HTR-8/SVneo (cell line): Measurements from ENCODE around the gene NPB.

Source experiments
- DNase-seq: peaks from one replicate; pipeline ENCODE4 v3.0.0; 2011; ENCODE audit warnings: low spot score, mixed read lengths; ENCODE audit not compliant: insufficient read length
- FAIRE-seq: peaks from 2 replicates; lab custom pipeline; 2011; peaks lifted over from hg19 to GRCh38; lab: Jason Lieb, UNC

The NPB gene

DNA sequence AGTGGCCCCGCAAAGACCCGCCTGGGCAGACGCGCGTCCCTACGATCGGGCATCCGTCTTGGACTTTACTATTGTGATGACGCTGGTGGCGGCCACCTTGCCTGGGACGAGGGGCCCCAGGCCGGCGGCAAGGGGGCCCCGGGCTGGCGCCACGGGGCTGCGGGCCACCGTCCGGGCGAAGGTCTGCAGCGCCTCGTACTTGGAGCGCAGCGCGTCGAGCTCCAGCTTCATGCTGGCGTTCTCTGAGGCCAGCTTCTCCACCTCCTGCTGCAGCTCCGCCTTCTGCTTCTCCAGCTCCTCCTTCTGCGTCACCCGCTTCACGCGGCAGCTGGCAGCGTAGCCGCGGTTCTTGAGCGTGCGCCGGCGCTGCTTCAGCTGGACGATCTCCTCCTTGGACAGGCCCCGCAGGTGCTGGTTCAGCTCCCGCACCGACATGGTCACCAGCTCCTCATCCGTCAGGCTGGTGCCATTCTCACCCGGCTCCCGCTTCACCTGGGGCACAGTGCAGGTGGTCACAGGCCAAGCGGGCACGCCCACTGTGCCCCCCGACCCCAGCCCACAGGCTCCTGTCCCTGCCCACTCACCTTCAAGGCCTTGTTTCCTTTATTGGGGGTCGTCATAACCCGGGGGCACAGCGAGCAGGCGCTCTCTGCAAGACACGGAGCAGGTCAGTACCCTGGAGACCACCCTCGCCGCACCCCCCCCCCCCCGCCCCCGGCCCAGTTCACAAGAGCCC, 20.7 kb downstream of the NPB start:
- FAIRE-seq, result no peak
- no peak for DNase-seq

DNA sequence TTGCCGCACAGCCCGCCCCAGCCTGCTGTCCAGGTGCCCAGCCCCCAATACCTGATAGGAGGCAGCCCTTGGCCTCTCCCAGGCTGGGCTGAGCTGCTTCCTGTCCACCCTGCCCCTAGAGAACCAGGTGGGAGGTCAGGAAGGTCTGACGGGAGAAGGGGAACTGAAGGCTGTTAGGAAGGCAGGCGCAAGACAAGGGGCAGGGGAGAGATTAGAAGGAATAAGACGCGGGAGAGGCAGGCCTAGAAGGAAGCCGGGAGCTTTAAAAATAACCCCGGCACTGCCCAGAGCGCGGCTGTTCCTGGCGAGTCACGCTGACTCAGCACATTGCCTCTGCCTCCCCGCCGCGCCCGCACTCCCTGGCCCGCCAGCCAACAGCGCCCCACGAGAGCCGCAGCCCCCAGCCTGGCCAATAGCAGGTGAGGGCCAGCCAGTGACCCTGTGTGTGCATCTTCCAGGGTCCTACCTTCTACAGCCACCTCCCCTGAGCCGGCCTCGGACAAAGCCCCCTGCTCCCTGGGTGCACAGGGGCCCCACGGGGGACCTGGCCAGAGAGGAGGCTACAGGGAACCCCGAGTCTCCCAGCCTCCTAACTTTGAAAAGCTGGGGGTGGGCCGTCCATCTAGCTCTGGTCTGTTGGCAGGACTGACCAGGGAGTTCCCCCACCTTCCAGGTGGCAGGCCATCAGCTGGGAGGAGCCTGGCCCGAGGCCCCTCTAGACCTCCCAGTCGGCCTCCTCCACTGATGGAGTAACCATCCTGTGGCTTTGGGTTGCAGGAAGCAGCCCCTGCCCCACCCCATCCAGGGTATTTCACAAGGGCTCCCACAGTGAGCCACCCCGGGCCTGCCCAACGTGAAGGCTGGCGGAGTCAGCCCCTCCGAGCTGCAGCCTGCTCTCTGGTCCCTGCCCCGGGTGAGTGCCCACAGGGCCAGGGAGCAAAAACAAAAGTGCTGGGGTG, 21.5 kb downstream of the NPB start:
- FAIRE-seq, result no peak

DNA sequence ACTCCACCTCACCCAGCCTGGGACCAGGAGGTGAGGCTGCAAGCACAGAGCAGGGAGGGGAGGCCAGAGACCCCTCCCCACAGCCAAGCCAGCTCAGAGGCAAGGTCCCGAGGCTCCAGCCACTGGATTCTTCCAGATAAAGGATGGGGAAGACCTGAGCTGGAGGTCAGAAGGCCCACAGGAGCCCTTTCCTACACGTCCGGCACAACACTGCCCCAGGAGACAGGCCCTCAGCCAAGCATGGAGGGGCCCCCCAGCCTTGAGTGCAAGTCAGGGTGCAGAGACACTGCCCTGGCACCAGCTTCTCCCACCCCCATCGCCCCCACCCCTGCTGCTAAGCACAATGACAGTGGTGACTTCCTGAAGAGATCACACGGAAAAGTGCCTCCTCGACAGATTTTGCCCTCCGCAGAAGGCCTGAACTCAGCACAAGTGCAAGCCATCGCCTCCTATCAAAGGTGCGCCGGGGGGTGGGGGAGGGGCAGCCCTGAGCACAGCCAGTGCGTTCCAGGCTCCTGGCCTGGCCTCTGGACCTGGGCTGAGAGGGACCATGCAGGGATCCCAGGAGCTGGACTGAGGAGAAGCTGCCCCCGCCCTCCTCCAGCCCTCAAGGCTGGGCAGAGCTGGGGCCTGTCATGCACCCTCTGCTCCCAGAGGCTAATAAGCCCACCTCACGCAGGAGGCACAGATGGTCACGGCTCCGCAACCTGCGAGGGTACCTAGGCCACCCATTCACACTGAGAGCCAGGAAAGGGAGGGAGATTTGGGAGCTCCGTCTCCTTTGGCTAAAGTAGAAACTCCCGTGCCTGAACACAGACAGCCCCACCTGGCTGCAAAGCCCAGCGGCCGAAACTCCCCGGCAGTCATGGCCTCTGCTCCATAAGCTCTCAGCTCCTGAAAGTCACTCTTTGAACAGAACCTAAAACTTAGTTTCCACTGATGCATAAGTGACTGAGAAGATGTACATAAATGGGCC, 22.8 kb downstream of the NPB start:
- DNase-seq (no peak), FAIRE-seq (no peak)

More for the DNA sequence above, 21.5 kb downstream of the NPB start:
- no peak for DNase-seq

DNA sequence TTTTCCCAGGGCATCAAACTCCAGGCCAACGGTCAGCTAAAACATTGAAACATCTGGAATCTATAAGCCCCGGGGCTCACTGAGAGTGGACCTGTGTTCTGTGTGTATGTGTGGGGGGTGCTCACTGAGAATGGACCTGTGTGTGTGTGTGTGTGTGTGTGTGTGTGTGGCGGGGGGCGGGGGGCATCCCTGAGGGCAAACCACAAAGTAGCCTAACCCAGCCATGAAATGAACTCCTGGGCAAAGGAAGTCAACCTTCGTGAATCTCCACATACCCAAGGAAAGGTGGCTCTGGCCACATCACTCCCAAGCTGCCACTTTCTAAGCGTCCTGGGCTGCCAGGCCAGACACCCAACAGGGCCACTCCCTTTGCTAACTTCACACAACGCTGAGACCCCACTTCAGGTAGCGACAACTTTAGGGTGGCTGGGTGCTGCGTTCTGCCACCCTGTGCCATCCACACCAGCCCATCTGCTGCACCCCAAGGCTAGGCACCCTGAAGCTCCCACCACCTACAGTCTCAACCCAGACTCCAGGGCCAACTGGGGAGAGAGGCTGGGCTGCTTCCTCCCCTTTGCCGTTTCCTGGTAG, 23.9 kb downstream of the NPB start:
- no peak for FAIRE-seq
- no peak for DNase-seq

DNA sequence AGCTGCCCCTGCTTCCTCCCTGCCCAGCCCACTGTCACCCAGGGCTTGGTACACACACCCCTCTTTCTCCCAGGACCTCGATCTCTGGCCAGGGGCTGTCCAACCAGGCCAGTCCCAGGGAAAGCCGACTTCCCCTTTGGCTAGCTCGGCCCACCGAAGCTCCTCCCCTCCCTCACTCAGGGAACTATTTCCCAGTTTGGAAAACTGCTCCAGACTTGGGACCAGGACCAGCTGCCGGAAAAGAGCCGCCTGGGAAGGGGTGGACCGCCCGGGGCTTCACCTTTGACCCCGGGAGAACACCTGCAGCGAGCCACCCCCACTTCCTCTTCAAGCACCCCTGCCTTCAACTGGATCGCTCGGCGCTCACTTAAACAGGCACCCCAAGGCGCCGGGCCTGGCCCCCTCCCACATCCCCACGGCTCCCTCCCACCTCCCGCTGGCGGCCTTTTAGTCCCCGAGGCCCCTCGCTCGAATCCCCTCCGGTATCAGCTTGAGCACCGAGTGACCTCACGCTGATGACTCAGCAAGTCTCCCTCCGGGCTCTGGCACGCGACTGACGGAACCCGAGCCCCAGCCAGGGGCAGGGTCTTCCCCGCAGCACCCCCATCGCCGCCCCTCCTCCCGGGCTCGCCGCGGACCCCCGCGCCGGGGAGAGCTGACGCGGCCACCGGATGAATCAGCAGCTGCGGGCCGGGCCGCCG, 24.6 kb downstream of the NPB start:
- FAIRE-seq, result peak; percentile 84
- peak; percentile 75 for DNase-seq

DNA sequence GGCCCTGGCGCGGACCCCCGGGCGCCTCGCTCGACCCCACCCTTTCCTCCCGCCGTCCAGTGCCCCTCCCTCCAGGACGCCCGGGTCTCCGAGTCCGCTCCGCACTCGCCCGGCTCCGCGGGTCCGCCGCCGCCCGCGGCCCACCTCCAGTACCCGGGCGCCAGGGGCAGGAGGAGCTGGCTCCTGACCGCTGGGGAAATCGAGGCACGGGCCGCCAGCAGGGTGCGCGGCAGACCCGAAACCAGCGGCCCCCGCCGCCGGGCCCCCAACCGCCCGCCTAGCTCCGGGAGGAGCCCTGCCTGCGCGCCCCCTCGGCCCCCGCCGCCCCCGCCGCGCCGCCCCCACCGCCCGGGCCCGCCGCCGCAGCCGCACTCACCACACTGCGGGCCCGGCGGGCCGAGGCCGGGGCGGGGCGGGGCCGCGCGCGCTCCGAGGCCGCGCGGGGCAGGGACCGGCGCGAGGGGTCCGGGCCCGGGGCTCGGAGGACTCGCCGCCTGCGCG, 25.2 kb downstream of the NPB start:
- DNase-seq (no peak), FAIRE-seq (no peak)

DNA sequence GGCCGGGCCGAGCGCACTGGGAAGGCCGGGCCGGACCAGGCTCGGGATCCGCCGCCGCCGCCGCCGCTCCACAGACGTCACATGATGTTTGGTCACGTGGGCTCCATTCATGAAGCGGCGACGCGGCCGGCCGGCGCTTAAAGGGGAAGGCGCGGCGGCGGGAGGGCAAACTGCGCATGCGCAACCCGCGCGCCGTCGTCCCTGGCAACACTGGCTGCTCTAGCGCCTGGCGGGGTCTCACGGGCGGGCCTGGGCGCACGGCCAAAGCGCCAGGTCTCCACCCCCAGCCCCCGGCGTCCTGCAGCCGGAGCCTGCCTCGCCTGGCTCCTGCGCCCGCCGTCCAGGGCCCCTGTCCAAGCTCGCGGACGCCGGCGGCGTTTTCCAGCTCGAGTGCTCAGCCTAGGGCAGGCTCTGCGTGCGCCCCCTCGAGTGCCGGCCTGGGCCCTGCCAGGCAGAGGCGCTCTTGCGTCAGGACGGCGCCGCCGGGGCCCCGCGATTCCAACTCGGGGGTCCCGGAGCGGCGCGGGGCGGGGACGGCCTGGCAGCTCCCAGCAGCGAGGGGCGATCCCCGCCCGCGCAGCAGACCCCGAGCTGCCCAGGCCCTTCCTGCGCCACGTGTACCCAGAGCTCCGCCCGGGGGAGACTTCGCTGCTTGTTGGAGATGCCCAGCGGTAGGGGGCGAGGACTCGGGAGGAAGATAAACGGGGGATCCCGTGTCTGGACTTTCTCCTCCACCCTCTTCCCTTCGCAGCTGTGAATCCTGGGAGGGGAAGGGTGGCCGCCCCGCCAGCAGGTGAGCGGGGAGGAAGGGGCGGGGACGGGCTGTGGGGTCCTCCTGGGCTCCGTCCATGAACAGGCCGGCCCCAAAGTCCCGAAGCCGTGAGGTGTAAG, 25.9 kb downstream of the NPB start, which contains the start of gene MAFG:
Gene MAFG (minus strand): TSS at position 83 of the 891 bp plus-strand sequence. CDS start 4,550 bp downstream, outside the sequence.
- DNase-seq (peak; percentile 94), FAIRE-seq (peak; percentile 92)

DNA sequence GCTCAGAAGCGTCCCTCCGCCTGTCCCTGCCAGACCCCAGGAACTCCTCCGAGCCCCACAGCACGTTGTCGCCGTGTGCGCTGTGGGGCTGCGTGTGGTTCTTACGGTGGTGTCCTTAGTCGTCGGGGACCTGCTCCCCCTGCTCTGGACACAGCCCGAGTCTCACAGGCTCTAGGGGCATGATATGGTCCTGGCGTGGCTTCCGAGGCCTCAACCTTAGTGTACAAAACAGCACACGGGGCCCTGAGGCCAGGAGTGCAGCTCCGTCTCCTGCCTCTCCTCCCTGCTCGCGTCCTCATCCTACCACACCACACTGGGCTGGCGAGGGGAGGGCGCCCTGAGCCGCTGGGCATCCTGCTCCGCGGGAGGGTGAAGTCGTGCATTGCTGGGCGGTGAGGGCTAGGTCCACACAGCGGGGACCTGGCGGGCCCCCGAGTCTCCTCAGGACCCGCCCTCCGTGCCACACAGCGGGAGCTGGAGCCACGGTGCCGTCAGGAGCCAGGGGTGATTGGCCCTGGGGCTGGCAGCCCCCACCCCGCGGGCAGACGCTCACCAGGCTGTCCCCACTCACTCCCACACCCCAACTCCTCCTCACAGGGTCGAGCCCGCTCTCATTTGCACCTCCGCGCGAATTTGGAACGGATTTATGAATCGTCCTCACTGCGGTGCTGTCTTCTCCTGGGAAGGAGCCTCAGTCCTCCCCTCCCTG, 26.7 kb downstream of the NPB start:
- DNase-seq (no peak), FAIRE-seq (peak; percentile 58)

DNA sequence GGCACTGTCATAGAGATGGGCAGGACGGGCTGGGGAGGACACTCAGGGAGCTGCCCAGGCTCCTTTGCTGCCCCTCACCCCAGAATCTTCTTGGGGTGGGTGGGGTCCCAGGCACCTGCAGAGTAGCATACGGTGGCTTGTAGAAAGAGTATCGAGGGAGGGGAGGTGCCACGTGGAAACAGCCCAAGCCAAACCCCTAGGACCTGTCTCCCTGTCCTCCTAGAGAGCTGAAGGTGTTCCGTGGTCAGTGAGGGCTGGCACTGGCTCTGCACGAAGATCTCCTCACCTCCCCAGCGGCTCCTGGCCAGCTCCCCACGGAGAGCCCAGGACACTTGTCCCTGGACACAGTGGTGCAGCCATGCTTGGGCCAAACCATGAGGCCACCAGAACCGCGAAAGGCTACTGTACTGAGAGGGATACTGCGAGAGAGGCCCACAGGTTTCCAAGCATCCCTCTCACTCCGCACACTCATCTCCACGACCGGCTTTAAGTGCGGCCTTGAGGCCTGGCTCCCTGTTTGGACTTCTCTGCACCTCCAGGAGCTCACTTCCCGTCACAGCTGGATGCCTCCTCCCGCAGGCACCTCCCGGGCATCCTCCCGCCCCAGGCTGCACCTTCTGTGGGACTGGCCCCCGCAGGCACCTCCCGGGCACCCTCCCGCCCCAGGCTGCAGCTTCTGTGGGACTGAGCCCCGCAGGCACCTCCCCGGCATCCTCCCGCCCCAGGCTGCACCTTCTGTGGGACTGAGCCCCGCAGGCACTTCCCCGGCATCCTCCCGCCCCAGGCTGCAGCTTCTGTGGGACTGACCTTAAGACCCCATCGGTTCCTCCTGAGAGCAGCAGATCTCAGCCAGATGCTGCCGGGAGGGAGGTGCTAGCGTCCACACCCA, 27.5 kb downstream of the NPB start:
- no peak for DNase-seq
- FAIRE-seq, result no peak

DNA sequence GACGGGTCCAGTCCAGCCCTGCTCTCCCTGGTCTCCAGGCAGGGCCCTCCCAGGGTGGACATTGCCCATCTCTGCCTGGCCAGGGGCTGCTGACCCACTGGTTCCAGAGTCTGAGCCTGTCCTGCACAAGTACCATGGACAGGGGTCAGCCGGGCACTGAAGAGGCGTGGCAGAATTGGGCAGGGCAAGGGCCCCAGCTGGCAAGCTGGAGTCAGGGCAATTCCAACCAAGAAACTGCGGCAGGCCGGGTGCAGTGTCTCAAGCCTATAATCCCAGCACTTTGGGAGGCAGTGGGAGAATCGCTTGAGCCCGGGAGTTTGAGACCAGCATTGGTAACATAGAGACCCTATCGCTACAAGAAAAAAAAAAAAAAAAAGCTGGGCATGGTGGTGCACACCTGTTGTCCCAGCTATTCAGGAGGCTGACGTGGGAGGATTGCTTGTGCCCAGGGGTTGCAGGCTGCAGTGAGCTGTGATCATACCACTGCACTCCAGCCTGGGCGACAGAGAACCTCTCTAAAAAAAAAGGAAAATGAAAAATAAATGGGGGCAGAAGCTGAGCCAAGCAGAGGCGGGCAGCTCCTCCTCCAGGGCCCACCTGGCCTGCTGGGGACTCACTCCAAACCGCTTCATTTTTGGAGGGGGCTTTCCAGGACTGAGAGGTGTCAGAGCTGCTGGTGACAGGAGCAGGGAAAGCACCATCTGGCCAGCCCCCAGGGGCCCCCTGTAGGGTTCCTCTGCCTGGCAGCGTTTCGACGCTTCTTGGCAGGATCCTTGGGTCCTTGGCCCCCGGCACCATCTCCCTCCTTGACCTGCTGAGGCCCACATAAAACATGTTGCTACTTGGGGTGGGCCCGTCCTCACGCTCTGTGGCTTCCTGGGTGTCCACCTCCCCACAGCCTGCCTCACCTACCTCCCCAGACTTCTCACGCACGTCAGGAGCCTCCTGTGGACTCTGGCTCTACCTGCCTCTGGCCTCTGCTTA, 28.4 kb downstream of the NPB start:
- DNase-seq, result no peak
- no peak for FAIRE-seq

DNA sequence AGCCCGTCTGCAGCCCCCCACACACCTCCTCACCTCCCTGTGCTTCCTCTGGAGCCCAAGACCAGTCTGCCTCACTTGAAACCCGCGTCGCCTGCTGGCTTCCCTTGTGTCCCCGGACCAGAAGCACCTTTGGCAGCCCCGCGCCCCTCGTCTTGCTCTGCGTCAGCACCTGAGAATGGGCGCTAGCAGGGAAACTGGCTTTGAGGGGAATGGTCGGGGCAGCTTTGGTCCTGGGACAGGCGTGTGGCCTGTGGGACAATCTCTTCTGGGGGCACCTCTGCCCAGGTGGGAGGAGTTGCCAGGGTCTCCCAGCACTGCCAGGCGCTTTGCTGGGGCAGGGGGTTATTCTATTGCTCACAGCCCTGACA, 29.1 kb downstream of the NPB start:
- FAIRE-seq (no peak), DNase-seq (no peak)

DNA sequence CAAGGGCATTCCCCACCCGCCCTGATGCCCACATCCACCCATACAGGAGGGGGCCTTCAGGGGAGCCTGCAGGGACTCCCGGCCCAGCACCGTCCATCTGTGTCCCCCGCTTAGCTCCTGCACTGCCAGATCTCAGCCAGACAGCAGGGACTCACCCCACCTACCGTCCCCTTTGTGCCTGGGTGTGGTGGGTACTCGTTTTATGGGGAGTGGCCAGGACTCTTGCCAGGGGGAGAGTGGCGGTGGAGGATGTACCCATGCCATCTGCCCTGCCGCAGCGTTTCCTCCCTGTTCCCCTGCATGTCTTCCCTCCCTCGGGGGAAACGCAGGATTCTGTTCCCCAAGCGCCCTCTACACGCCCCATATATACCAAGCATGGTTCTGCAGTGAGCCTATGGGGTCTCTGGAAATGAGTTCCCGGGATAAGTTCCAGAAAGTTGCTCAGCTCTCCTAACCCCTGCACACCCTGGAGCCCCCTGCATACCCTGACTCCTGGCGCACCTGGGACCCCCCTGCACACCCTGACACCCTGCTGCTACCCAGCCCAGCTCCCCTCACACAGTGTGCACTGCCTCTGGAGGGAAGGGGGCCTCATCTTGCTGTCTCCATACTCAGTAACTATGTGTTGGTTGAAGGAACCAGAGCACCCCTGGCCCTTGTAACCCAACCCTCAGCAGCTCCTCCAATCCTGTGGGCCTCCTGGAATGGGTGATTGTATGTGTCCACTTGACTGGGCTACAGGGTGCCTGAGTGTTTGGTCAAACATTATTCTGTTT, 29.7 kb downstream of the NPB start:
- no peak for DNase-seq
- FAIRE-seq, result peak; percentile 31

DNA sequence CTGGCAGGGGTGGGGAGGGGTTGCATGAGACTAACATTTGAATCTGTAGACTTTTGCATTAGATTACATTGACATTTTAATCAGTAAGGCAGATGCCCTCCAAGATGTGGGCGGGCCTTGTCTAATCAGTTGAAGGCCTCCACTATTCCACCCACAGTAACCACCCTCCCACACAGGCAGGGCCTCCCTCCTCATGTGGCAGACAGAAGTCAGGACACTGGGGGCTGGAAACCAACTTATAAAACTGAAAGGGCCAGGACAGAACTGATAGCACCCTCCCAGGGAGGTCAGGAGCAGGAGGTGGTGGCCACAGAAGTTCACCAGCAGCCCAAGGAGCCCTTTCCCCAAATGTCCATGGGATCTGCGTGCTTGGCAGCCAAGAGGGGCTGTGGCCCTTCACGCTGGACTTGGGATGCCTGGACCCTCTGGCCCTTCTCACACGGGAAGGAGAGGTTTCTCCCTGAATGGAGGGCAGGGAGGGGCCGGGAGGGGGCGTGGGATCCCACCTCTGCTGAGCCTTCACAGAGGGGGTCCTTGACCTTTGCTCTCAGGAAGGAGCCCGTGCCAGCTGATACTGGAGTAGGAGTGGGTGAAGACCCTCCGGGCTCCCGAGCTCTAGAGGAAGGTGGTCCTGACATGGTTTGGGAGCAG, 30.4 kb downstream of the NPB start:
- DNase-seq, result no peak
- no peak for FAIRE-seq

DNA sequence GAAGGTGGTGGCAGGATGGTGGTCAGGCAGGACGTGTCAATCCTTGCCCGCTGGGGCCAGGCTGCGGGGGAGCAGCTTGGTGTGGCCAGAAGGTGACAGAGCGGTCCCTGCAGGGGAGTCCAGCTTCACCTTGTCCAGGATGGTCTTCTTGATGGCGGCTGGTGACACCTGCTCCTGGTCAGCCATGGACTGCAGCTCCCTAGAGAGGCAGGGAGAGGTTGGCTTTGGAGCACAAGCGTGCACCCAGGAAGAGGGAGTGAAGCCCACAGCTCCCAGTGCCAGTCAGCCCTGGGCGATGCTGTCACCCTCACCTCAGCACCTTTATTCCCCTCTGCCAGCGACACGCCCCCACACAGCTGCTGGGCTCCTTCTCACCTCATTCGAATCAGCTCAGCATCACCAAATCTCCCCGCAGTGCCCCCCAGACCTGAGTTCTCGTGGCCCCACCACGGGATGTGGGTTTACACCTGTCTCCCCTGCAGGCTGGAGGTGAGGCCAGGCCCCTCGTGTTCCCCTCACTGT, 31.2 kb downstream of the NPB start:
- FAIRE-seq (no peak), DNase-seq (no peak)
